ENCODE data around the gene RNF149. TPM values are rescaled to one million over a fixed set of nuclear protein-coding genes. Genes with fewer than 3 reads are reported as not detected.

The RNF149 gene
- polyA plus RNA-seq, 1 experiment, result 18.8 TPM

GRCh38 chr2:101287303-101287702 is 21.2 kb downstream of the RNF149 start:
- CTCF ChIA-PET, result interaction anchor here (1.6 kb wide), 1 partner anchor 55 kb away, joined by 3 read pairs; no protein-coding TSS in a partner anchor
- TF ChIP-seq CTCF (IDR thresholded peaks at IDR 0.05; ENCODE audit: low read depth, low read length), result no peak
- Histone ChIP-seq H3K4me3 (ENCODE audit: low read depth, low read length) (no peak overlapping the region), H3K9me3 (ENCODE audit: control insufficient read depth, insufficient read depth, low read length) (no peaks in the 10 kb centered on the region), H3K27ac (ENCODE audit: low read depth, low read length) (no peak overlapping the region), H3K27me3 (ENCODE audit: control insufficient read depth, insufficient read depth, low read length) (no peaks in the 10 kb centered on the region)
- no peak for DNase-seq (ENCODE audit: low read depth, low spot score)
- POLR2A ChIA-PET, result no interaction called here

- ChIA-PET POLR2A (no interaction called here), CTCF (interaction anchor here (1.6 kb wide), 1 partner anchor 55 kb away, joined by 3 read pairs; no protein-coding TSS in a partner anchor)
- no peak for DNase-seq (ENCODE audit: low read depth, low spot score)
- H3K27ac ChIP-seq (ENCODE audit: low read depth, low read length), result no peak overlapping the region
- H3K27me3 ChIP-seq (ENCODE audit: control insufficient read depth, insufficient read depth, low read length), result no peaks in the 10 kb centered on the region
- no peak overlapping the region for H3K4me3 ChIP-seq (ENCODE audit: low read depth, low read length)
- no peaks in the 10 kb centered on the region for H3K9me3 ChIP-seq (ENCODE audit: control insufficient read depth, insufficient read depth, low read length)
- TF ChIP-seq CTCF (IDR thresholded peaks at IDR 0.05; ENCODE audit: low read depth, low read length), result no peak
Observed at GRCh38 chr2:101286684-101287083, 21.8 kb downstream of the RNF149 start.

- TF ChIP-seq CTCF (IDR thresholded peaks at IDR 0.05; ENCODE audit: low read depth, low read length), result no peak
- Histone ChIP-seq H3K27ac (ENCODE audit: low read depth, low read length) (no peak overlapping the region), H3K9me3 (ENCODE audit: control insufficient read depth, insufficient read depth, low read length) (no peaks in the 10 kb centered on the region), H3K27me3 (ENCODE audit: control insufficient read depth, insufficient read depth, low read length) (no peaks in the 10 kb centered on the region), H3K4me3 (ENCODE audit: low read depth, low read length) (no peak overlapping the region)
- ChIA-PET CTCF (no interaction called here), POLR2A (no interaction called here)
- no peak for DNase-seq (ENCODE audit: low read depth, low spot score)
Observed at GRCh38 chr2:101282980-101283379, 25.5 kb downstream of the RNF149 start.

GRCh38 chr2:101281482-101281881 is 27.0 kb downstream of the RNF149 start:
- TF ChIP-seq CTCF (IDR thresholded peaks at IDR 0.05; ENCODE audit: low read depth, low read length), result no peak
- CTCF ChIA-PET, result interaction anchor here (0.7 to 1.5 kb wide), 3 partner anchors 11 to 1430 kb away, joined by 4 to 6 read pairs (median 5); no protein-coding TSS in a partner anchor
- no peak overlapping the region for H3K27ac ChIP-seq (ENCODE audit: low read depth, low read length)
- POLR2A ChIA-PET, result no interaction called here
- no peak overlapping the region for H3K4me3 ChIP-seq (ENCODE audit: low read depth, low read length)
- no peaks in the 10 kb centered on the region for H3K9me3 ChIP-seq (ENCODE audit: control insufficient read depth, insufficient read depth, low read length)
- H3K27me3 ChIP-seq (ENCODE audit: control insufficient read depth, insufficient read depth, low read length), result no peaks in the 10 kb centered on the region
- DNase-seq (ENCODE audit: low read depth, low spot score), result no peak

GRCh38 chr2:101278925-101279324 is 29.6 kb downstream of the RNF149 start:
- no peak for TF ChIP-seq CTCF (IDR thresholded peaks at IDR 0.05; ENCODE audit: low read depth, low read length)
- H3K27ac ChIP-seq (ENCODE audit: low read depth, low read length), result no peak overlapping the region
- H3K4me3 ChIP-seq (ENCODE audit: low read depth, low read length), result no peak overlapping the region
- no peaks in the 10 kb centered on the region for H3K27me3 ChIP-seq (ENCODE audit: control insufficient read depth, insufficient read depth, low read length)
- H3K9me3 ChIP-seq (ENCODE audit: control insufficient read depth, insufficient read depth, low read length), result no peaks in the 10 kb centered on the region
- POLR2A ChIA-PET, result no interaction called here
- no peak for DNase-seq (ENCODE audit: low read depth, low spot score)
- CTCF ChIA-PET, result no interaction called here
